HG03521 (cell line): ENCODE measurements around the gene CGB7.

Experiments used
- ATAC-seq: cut with Tn5 transposase; IDR thresholded peaks from one replicate; pipeline ENCODE4 v1.9.1; 2021; ENCODE audit warnings: mild to moderate bottlenecking, moderate library complexity; ENCODE audit not compliant: unreplicated experiment

CGB7 gene

GRCh38 chr19:49017041-49017665 is 40.4 kb downstream of the CGB7 start, which contains the start of gene LHB:
Gene LHB, minus strand, starts transcription at chr19:49017091. Its CDS starts 10 bp downstream, at chr19:49017081.
- ATAC-seq, result no peak

- ATAC-seq, result no peak
Observed at GRCh38 chr19:49016067-49016839, 41.3 kb downstream of the CGB7 start.

GRCh38 chr19:49014870-49015255 is 42.7 kb downstream of the CGB7 start:
- ATAC-seq, result no peak

- ATAC-seq, result no peak
Observed at GRCh38 chr19:49014123-49014869, 43.3 kb downstream of the CGB7 start.

- ATAC-seq, result no peak
Observed at GRCh38 chr19:49011194-49011593, 46.4 kb downstream of the CGB7 start.

- no peak for ATAC-seq
Observed at GRCh38 chr19:49010453-49010852, 47.1 kb downstream of the CGB7 start.

DNA sequence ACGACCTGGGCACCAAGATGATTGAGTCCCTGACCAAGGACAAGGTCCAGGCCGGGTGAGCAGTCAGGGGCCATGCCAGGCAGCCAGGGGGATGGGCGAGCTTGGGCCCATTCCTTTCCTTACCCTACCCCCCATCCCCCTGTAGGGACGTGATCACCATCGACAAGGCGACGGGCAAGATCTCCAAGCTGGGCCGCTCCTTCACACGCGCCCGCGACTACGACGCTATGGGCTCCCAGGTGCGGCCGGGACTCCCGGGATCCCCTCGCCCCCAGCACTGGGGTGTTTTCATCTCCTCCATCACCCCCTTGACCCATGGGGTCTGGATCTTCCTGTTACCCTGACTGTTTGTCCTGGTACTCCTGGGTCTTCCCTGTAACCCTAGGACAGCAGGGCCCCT is 47.7 kb downstream of the CGB7 start:
- no peak for ATAC-seq

- ATAC-seq, result no peak
Observed at GRCh38 chr19:49006905-49007304, 50.6 kb downstream of the CGB7 start.

GRCh38 chr19:49004964-49005614 is 52.5 kb downstream of the CGB7 start:
- no peak for ATAC-seq
